ENCODE results near the gene MAD2L1BP. TPM values are rescaled to one million over a fixed set of nuclear protein-coding genes. Genes with fewer than 3 reads are reported as not detected.
A peak's percentile ranks its signal among the peaks of the same experiment; 100 is the strongest.

Gene MAD2L1BP
- total and polyA plus RNA-seq, 2 of the 4 experiments (the other 2 are of a cell fraction) = 28.1 to 50.2 TPM

- Histone ChIP-seq H3K4me1 (ENCODE audit: control insufficient read depth, insufficient read depth, low read length) (peaks cover 17% of the 10 kb centered on the region), H3K4me2 (ENCODE audit: low read depth, low read length) (no peak overlapping the region), H4K20me1 (ENCODE audit: insufficient read depth, low read length) (no peaks in the 10 kb centered on the region; the same call in 1 of the 2 replicates), H2AK5ac (ENCODE audit: low read depth, low read length) (no peak overlapping the region), H3K4ac (ENCODE audit: low read depth, low read length) (no peak overlapping the region), H4K5ac (ENCODE audit: low read depth, low read length) (no peak overlapping the region), H2AFZ (replicated peaks; ENCODE audit: low read length, poor library complexity) (no peak overlapping the region), H3K14ac (replicated peaks; ENCODE audit: low read depth, low read length) (no peak overlapping the region), H3K23ac (ENCODE audit: low read depth, low read length) (no peak overlapping the region), H3K4me3 (ENCODE audit: insufficient read depth, low read depth, low read length) (no peak overlapping the region), H4K91ac (ENCODE audit: insufficient read depth, low read depth, low read length) (no peak overlapping the region), H2BK15ac (ENCODE audit: low read depth, low read length) (no peak overlapping the region), H3K27ac (ENCODE audit: insufficient read depth, low read length) (no peak overlapping the region), H3K9ac (ENCODE audit: low read depth, low read length) (no peak overlapping the region), H2BK120ac (ENCODE audit: low read depth, low read length) (no peak overlapping the region), H2BK20ac (ENCODE audit: low read depth, low read length) (no peak overlapping the region), H3K9me1 (ENCODE audit: insufficient read depth, low read length) (peaks cover 20% of the 10 kb centered on the region; the same call in 1 of the 2 replicates), H4K8ac (ENCODE audit: low read depth in 2 of 2, low read length in 2 of 2) (no peak overlapping the region), H3K18ac (ENCODE audit: low read depth, low read length) (no peak overlapping the region), H3K9me3 (ENCODE audit: control insufficient read depth, insufficient read depth, low read length) (no peaks in the 10 kb centered on the region), H3K36me3 (ENCODE audit: control insufficient read depth, insufficient read depth, low read length) (peaks cover 34% of the 10 kb centered on the region), H2BK5ac (ENCODE audit: low read depth, low read length, poor library complexity, severe bottlenecking) (no peak overlapping the region), H2AK9ac (replicated peaks; ENCODE audit: low read depth, low read length, poor library complexity) (no peak overlapping the region), H3K56ac (ENCODE audit: extremely low read depth, insufficient read depth, low read length) (no peak overlapping the region), H3K27me3 (ENCODE audit: control insufficient read depth, insufficient read depth, low read length) (no peaks in the 10 kb centered on the region), H3K79me1 (ENCODE audit: low read depth in 1 of 2, low read length in 2 of 2) (no peaks in the 10 kb centered on the region)
- intact Hi-C loops (cut with micrococcal nuclease) = loop anchor here (10.0 kb wide), 1 partner anchor 285 kb away; no protein-coding TSS in a partner anchor
- ATAC-seq (ENCODE audit: low read depth) (no peak), DNase-seq (no peak)
- peak; percentile 46; the same call in 1 of the 2 replicates for TF ChIP-seq CEBPB (IDR thresholded peaks at IDR 0.05; ENCODE audit: low read depth, low read length)
- no peak for TF ChIP-seq SMC3 (IDR thresholded peaks at IDR 0.05; ENCODE audit: low read depth, low read length)
- BruUV-seq (replicated peaks) = no TSS peak
- in situ Hi-C loops (cut with MboI; ENCODE audit: low sequenced_read_pairs) = loop anchor here (5.0 kb wide), 2 partner anchors 97 to 412 kb away; no protein-coding TSS in a partner anchor
- dilution Hi-C loops (cut with HindIII; ENCODE audit: low sequenced_read_pairs, unreplicated experiment) = no loop called here
- 50% methylated on average over 1 of the region's 6 CpGs; no CpG with 5 or more reads in 1 of the 2 experiments for WGBS, 2 experiments (ENCODE audit: extremely low coverage in 2 of 2, insufficient read length in 1 of 2)
- CTCF ChIA-PET = interaction anchor here (0.7 kb wide), 1 partner anchor 24 kb away, joined by 6 read pairs; no protein-coding TSS in a partner anchor
- POLR2A ChIA-PET (ENCODE audit: unreplicated experiment) = no interaction called here
Measured at GRCh38 chr6:43669922-43670622, 34.4 kb downstream of the MAD2L1BP start.

All from IMR-90 (cell line).